Forelimb muscle (tissue), 1 donor: ENCODE data around the gene CYP46A1. TPM values are rescaled to one million over a fixed set of nuclear protein-coding genes. Genes with fewer than 3 reads are reported as not detected.

Experiments
- DNase-seq: peaks from one replicate; pipeline ENCODE4 v3.0.0-alpha.2; 2013; ENCODE audit warnings: low read depth
- polyA plus RNA-seq: library from polyadenylated mRNA; unstranded; fragments of 120-200 nt; gene quantifications from one replicate; pipeline ENCODE4 v1.2.1, GENCODE V29; 2013; ENCODE audit not compliant: insufficient read length

The CYP46A1 gene
- polyA plus RNA-seq, 1 donor = 4.7 TPM

- DNase-seq = no peak
These were observed 10.6 kb upstream of the CYP46A1 start for GRCh38 chr14:99673305-99674063.

GRCh38 chr14:99674064-99674650, 9.9 kb upstream of the CYP46A1 start:
- no peak for DNase-seq

GRCh38 chr14:99674776-99675381, 9.2 kb upstream of the CYP46A1 start:
- no peak for DNase-seq

GRCh38 chr14:99675382-99675835, 8.7 kb upstream of the CYP46A1 start:
- DNase-seq = no peak

- DNase-seq = no peak
These were observed 8.1 kb upstream of the CYP46A1 start for GRCh38 chr14:99675951-99676350.

GRCh38 chr14:99676657-99677056, 7.4 kb upstream of the CYP46A1 start:
- DNase-seq = no peak

GRCh38 chr14:99677231-99678140, 6.6 kb upstream of the CYP46A1 start:
- no peak for DNase-seq

- DNase-seq = no peak
These were observed 5.9 kb upstream of the CYP46A1 start for GRCh38 chr14:99678198-99678597.

- DNase-seq = no peak
These were observed 5.0 kb upstream of the CYP46A1 start for GRCh38 chr14:99679111-99679510.

GRCh38 chr14:99679543-99679942, 4.6 kb upstream of the CYP46A1 start:
- no peak for DNase-seq

- no peak for DNase-seq
These were observed 4.1 kb upstream of the CYP46A1 start for GRCh38 chr14:99679996-99680395.

GRCh38 chr14:99681101-99681831, 2.8 kb upstream of the CYP46A1 start:
- no peak for DNase-seq

- no peak for DNase-seq
These were observed 2.3 kb upstream of the CYP46A1 start for GRCh38 chr14:99681832-99682148.

- DNase-seq = no peak
These were observed 1.1 kb upstream of the CYP46A1 start for GRCh38 chr14:99682809-99683618.

GRCh38 chr14:99684410-99684934, 374 bp downstream of the CYP46A1 start:
- DNase-seq = no peak

GRCh38 chr14:99685151-99685591, 1.1 kb downstream of the CYP46A1 start:
- no peak for DNase-seq

GRCh38 chr14:99685596-99685995, 1.5 kb downstream of the CYP46A1 start:
- no peak for DNase-seq

- DNase-seq = no peak
These were observed 2.6 kb downstream of the CYP46A1 start for GRCh38 chr14:99686557-99687283.
